Bronchial epithelial cell (primary cell): Measurements from ENCODE around the gene MKNK2. TPM values are rescaled to one million over a fixed set of nuclear protein-coding genes. Genes with fewer than 3 reads are reported as not detected.

Experiments used
- DNase-seq: peaks from one replicate; pipeline ENCODE4 v3.0.0-alpha.2; 2010; ENCODE audit warnings: low read depth
- FAIRE-seq: peaks from 2 replicates; lab custom pipeline; 2011; peaks lifted over from hg19 to GRCh38; lab: Jason Lieb, UNC
- H3K27me3 ChIP-seq: 2 replicates; pipeline ENCODE4 v1.5.1; 2011; ENCODE audit warnings: low read length; ENCODE audit not compliant: control insufficient read depth, insufficient read depth
- H3K36me3 ChIP-seq: 2 replicates; pipeline ENCODE4 v1.5.1; 2011; ENCODE audit warnings: low read length; ENCODE audit not compliant: control insufficient read depth, insufficient read depth
- H3K4me3 ChIP-seq: 2 replicates; pipeline ENCODE4 v1.5.1; 2011; ENCODE audit warnings: mild to moderate bottlenecking, low read depth, low read length, control low read depth
- CTCF ChIP-seq: IDR thresholded peaks from 2 replicates; pipeline ENCODE4 v1.5.1; 2011; ENCODE audit warnings: mild to moderate bottlenecking, moderate library complexity, low read length, control low read depth, inconsistent platforms; ENCODE audit not compliant: insufficient read depth, severe bottlenecking
- total RNA-seq: library from RNA; depleted of rRNA; stranded (reverse); fragments of >200 nt; gene quantifications from 2 replicates; pipeline ENCODE4 v1.2.1, GENCODE V29; 2014

Gene MKNK2
- total RNA-seq, 1 donor from 2014 or later, result 251 TPM

- no peaks in the 10 kb centered on the region for H3K27me3 ChIP-seq
- DNase-seq (no peak), FAIRE-seq (no peak)
- TF ChIP-seq CTCF, result no peak
- no peak overlapping the region for H3K4me3 ChIP-seq
- H3K36me3 ChIP-seq, result peaks cover 73% of the 10 kb centered on the region
These were observed 4.0 kb downstream of the MKNK2 start for GRCh38 chr19:2047076-2047448.

GRCh38 chr19:2046046-2046907, 4.8 kb downstream of the MKNK2 start:
- no peaks in the 10 kb centered on the region for H3K27me3 ChIP-seq
- DNase-seq, result no peak
- H3K4me3 ChIP-seq, result no peak overlapping the region
- no peak for TF ChIP-seq CTCF
- peaks cover 80% of the 10 kb centered on the region for H3K36me3 ChIP-seq
- FAIRE-seq, result no peak

- Histone ChIP-seq H3K36me3 (peaks cover 87% of the 10 kb centered on the region), H3K4me3 (no peak overlapping the region), H3K27me3 (no peaks in the 10 kb centered on the region)
- TF ChIP-seq CTCF, result no peak
- DNase-seq (no peak), FAIRE-seq (no peak)
These were observed 5.5 kb downstream of the MKNK2 start for GRCh38 chr19:2045501-2046045.

GRCh38 chr19:2044709-2045500, 6.1 kb downstream of the MKNK2 start:
- no peaks in the 10 kb centered on the region for H3K27me3 ChIP-seq
- H3K36me3 ChIP-seq, result peaks cover 88% of the 10 kb centered on the region
- no peak overlapping the region for H3K4me3 ChIP-seq
- DNase-seq (no peak), FAIRE-seq (no peak)
- no peak for TF ChIP-seq CTCF

GRCh38 chr19:2043961-2044708, 6.9 kb downstream of the MKNK2 start:
- H3K36me3 ChIP-seq, result peaks cover 83% of the 10 kb centered on the region
- H3K4me3 ChIP-seq, result no peak overlapping the region
- DNase-seq (no peak), FAIRE-seq (no peak)
- no peaks in the 10 kb centered on the region for H3K27me3 ChIP-seq
- no peak for TF ChIP-seq CTCF
